PFSK-1 (cell line): ENCODE results near the gene LDLR.

ENCODE experiments used
- FOXP2 ChIP-seq: optimal IDR thresholded peaks from 2 replicates; pipeline ENCODE3; 2011; ENCODE audit warnings: borderline replicate concordance, control low read depth, inconsistent platforms; ENCODE audit not compliant: insufficient read depth; ENCODE audit errors: extremely low read length, extremely low read depth
- POLR2AphosphoS5 ChIP-seq: IDR thresholded peaks from 2 replicates; pipeline ENCODE4 v1.6.1; 2012; ENCODE audit warnings: low read depth, mild to moderate bottlenecking, control low read depth, low read length, moderate library complexity
- SIN3A ChIP-seq: IDR thresholded peaks from 2 replicates; pipeline ENCODE4 v1.6.1; 2012; ENCODE audit warnings: mild to moderate bottlenecking, low read length, moderate library complexity, borderline replicate concordance; ENCODE audit not compliant: insufficient read depth
- TAF1 ChIP-seq: IDR thresholded peaks from 2 replicates; pipeline ENCODE4 v1.6.1; 2012; ENCODE audit warnings: low read length, control low read depth, borderline replicate concordance; ENCODE audit not compliant: insufficient read depth
- TF ChIP-seq, protein P1 (sequence below), 2 experiments: IDR thresholded peaks; 2 replicates each; pipeline versions ENCODE4 v1.6.1 to v1.8.0; 2011 to 2012; ENCODE audit warnings: low read depth in 2 of 2, low read length in 2 of 2, control low read depth in 1 of 2, inconsistent platforms in 1 of 2, mild to moderate bottlenecking in 1 of 2, moderate library complexity in 1 of 2; ENCODE audit not compliant: insufficient read depth in 1 of 2

- TF ChIP-seq, protein P1, sequence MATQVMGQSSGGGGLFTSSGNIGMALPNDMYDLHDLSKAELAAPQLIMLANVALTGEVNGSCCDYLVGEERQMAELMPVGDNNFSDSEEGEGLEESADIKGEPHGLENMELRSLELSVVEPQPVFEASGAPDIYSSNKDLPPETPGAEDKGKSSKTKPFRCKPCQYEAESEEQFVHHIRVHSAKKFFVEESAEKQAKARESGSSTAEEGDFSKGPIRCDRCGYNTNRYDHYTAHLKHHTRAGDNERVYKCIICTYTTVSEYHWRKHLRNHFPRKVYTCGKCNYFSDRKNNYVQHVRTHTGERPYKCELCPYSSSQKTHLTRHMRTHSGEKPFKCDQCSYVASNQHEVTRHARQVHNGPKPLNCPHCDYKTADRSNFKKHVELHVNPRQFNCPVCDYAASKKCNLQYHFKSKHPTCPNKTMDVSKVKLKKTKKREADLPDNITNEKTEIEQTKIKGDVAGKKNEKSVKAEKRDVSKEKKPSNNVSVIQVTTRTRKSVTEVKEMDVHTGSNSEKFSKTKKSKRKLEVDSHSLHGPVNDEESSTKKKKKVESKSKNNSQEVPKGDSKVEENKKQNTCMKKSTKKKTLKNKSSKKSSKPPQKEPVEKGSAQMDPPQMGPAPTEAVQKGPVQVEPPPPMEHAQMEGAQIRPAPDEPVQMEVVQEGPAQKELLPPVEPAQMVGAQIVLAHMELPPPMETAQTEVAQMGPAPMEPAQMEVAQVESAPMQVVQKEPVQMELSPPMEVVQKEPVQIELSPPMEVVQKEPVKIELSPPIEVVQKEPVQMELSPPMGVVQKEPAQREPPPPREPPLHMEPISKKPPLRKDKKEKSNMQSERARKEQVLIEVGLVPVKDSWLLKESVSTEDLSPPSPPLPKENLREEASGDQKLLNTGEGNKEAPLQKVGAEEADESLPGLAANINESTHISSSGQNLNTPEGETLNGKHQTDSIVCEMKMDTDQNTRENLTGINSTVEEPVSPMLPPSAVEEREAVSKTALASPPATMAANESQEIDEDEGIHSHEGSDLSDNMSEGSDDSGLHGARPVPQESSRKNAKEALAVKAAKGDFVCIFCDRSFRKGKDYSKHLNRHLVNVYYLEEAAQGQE (IDR thresholded peaks at IDR 0.05; ENCODE audit: insufficient read depth in 1 of 2, low read depth in 2 of 2, low read length in 2 of 2), result no peak
- TF ChIP-seq POLR2AphosphoS5, result no peak
- no peak for TF ChIP-seq TAF1
- no peak for TF ChIP-seq SIN3A
- TF ChIP-seq FOXP2, result no peak
Measured at GRCh38 chr19:11063434-11063833, 25.8 kb upstream of the LDLR start.
